Measurements from ENCODE around the gene CAMK2D.
A peak's percentile ranks its signal among the peaks of the same experiment; 100 is the strongest.

The CAMK2D gene

GRCh38 chr4:113550510-113550909 lies 211.0 kb downstream of the CAMK2D start:
- no peaks in the 10 kb centered on the region for H3K9me3 ChIP-seq (ENCODE audit: insufficient read depth, low read length, severe bottlenecking)
- DNase-seq = no peak
- H3K27ac ChIP-seq (ENCODE audit: low read length) = no peak overlapping the region
- TF ChIP-seq, protein P1, sequence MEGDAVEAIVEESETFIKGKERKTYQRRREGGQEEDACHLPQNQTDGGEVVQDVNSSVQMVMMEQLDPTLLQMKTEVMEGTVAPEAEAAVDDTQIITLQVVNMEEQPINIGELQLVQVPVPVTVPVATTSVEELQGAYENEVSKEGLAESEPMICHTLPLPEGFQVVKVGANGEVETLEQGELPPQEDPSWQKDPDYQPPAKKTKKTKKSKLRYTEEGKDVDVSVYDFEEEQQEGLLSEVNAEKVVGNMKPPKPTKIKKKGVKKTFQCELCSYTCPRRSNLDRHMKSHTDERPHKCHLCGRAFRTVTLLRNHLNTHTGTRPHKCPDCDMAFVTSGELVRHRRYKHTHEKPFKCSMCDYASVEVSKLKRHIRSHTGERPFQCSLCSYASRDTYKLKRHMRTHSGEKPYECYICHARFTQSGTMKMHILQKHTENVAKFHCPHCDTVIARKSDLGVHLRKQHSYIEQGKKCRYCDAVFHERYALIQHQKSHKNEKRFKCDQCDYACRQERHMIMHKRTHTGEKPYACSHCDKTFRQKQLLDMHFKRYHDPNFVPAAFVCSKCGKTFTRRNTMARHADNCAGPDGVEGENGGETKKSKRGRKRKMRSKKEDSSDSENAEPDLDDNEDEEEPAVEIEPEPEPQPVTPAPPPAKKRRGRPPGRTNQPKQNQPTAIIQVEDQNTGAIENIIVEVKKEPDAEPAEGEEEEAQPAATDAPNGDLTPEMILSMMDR (IDR thresholded peaks at IDR 0.05; ENCODE audit: borderline replicate concordance, extremely low read depth, low read length, poor library complexity, severe bottlenecking) = no peak
- no peak overlapping the region for H2AFZ ChIP-seq (ENCODE audit: low read depth, low read length)
- H3K9ac ChIP-seq (ENCODE audit: low read depth, low read length) = no peak overlapping the region
- H4K20me1 ChIP-seq (ENCODE audit: insufficient read depth, low read length) = no peaks in the 10 kb centered on the region
- no peaks in the 10 kb centered on the region for H3K36me3 ChIP-seq (ENCODE audit: insufficient read depth, low read length)
- no peak overlapping the region for H3K4me2 ChIP-seq (ENCODE audit: insufficient read depth, low read length)
- peaks cover 9% of the 10 kb centered on the region for H3K4me1 ChIP-seq (ENCODE audit: insufficient read depth, low read length)
- no peak overlapping the region for H3K4me3 ChIP-seq (ENCODE audit: low read depth in 1 of 2, low read length in 2 of 2)
- H3K79me2 ChIP-seq (ENCODE audit: insufficient read depth, low read length) = no peaks in the 10 kb centered on the region
- ATAC-seq (ENCODE audit: insufficient read depth, low read depth) = no peak
- no peaks in the 10 kb centered on the region for H3K27me3 ChIP-seq (ENCODE audit: insufficient read depth, low read length, poor library complexity)

DNA sequence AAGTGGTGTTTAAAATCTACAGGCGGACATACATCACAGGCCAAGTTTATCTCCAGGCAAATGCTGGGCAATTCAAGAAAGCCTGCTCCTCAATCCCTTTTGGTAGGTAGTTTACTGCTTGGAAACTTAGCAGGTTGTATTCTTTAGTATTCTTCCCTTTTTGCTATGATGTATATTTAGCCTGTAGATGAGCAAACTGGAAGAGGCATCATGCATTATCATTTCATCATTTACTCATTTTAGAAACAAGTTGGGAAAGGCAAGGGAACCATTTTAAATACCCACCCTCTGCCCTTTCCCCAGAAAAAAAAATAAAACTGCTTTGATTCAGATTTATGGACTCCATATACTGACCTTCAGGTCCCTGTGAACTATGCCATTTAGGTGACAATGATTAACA lies 213.2 kb downstream of the CAMK2D start:
- no peaks in the 10 kb centered on the region for H4K20me1 ChIP-seq (ENCODE audit: insufficient read depth, low read length)
- no peak overlapping the region for H3K4me2 ChIP-seq (ENCODE audit: insufficient read depth, low read length)
- no peak overlapping the region for H3K4me3 ChIP-seq (ENCODE audit: low read depth in 1 of 2, low read length in 2 of 2)
- H3K9ac ChIP-seq (ENCODE audit: low read depth, low read length) = no peak overlapping the region
- peaks cover 9% of the 10 kb centered on the region for H3K4me1 ChIP-seq (ENCODE audit: insufficient read depth, low read length)
- H3K9me3 ChIP-seq (ENCODE audit: insufficient read depth, low read length, severe bottlenecking) = no peaks in the 10 kb centered on the region
- no peak for TF ChIP-seq EZH2 (IDR thresholded peaks at IDR 0.05; ENCODE audit: borderline replicate concordance, low read depth, low read length, severe bottlenecking)
- ATAC-seq (ENCODE audit: insufficient read depth, low read depth) (no peak), DNase-seq (no peak)
- no peaks in the 10 kb centered on the region for H3K36me3 ChIP-seq (ENCODE audit: insufficient read depth, low read length)
- no peaks in the 10 kb centered on the region for H3K79me2 ChIP-seq (ENCODE audit: insufficient read depth, low read length)
- H2AFZ ChIP-seq (ENCODE audit: low read depth, low read length) = no peak overlapping the region
- no peak overlapping the region for H3K27ac ChIP-seq (ENCODE audit: low read length)
- H3K27me3 ChIP-seq (ENCODE audit: insufficient read depth, low read length, poor library complexity) = no peaks in the 10 kb centered on the region

- no peaks in the 10 kb centered on the region for H3K9me3 ChIP-seq (ENCODE audit: insufficient read depth, low read length, severe bottlenecking)
- H3K27ac ChIP-seq (ENCODE audit: low read length) = no peak overlapping the region
- ATAC-seq (ENCODE audit: insufficient read depth, low read depth) = peak; percentile 100
- DNase-seq = peak; percentile 89
- no peak overlapping the region for H2AFZ ChIP-seq (ENCODE audit: low read depth, low read length)
- H3K4me3 ChIP-seq (ENCODE audit: low read depth in 1 of 2, low read length in 2 of 2) = no peak overlapping the region
- no peaks in the 10 kb centered on the region for H3K27me3 ChIP-seq (ENCODE audit: insufficient read depth, low read length, poor library complexity)
- no peak overlapping the region for H3K9ac ChIP-seq (ENCODE audit: low read depth, low read length)
- no peak for TF ChIP-seq EZH2 (IDR thresholded peaks at IDR 0.05; ENCODE audit: borderline replicate concordance, low read depth, low read length, severe bottlenecking)
- TF ChIP-seq, protein P1 (IDR thresholded peaks at IDR 0.05; ENCODE audit: borderline replicate concordance, extremely low read depth, low read length, poor library complexity, severe bottlenecking) = peak; percentile 100
- H3K36me3 ChIP-seq (ENCODE audit: insufficient read depth, low read length) = no peaks in the 10 kb centered on the region
- H4K20me1 ChIP-seq (ENCODE audit: insufficient read depth, low read length) = no peaks in the 10 kb centered on the region
- no peaks in the 10 kb centered on the region for H3K79me2 ChIP-seq (ENCODE audit: insufficient read depth, low read length)
- H3K4me1 ChIP-seq (ENCODE audit: insufficient read depth, low read length) = peaks cover 9% of the 10 kb centered on the region
- H3K4me2 ChIP-seq (ENCODE audit: insufficient read depth, low read length) = no peak overlapping the region; the same call in 1 of the 2 replicates
Measured at GRCh38 chr4:113547487-113548042, 214.0 kb downstream of the CAMK2D start.

DNA sequence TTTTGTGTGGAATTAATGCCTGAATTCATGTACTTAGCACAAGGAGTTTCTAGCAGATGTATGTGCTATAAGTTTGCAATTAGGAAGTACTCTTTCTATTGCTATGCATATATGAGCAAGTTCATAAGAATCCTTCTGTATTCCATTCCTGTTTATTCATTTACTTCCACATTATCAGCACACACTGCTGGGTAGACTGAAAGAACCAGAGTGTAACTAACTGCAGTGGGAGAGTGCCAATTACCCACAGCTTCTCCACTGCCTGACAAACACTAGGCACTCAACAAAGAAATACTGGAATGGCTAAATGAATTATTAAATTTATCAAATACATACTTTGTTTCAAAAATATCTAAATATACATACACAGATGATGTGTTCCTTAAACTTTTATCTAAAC lies 219.6 kb downstream of the CAMK2D start:
- ATAC-seq (ENCODE audit: insufficient read depth, low read depth) (no peak), DNase-seq (no peak)
- Histone ChIP-seq H3K27ac (ENCODE audit: low read length) (no peak overlapping the region), H4K20me1 (ENCODE audit: insufficient read depth, low read length) (no peaks in the 10 kb centered on the region), H2AFZ (ENCODE audit: low read depth, low read length) (no peak overlapping the region), H3K4me2 (ENCODE audit: insufficient read depth, low read length) (no peak overlapping the region), H3K9me3 (ENCODE audit: insufficient read depth, low read length, severe bottlenecking) (no peaks in the 10 kb centered on the region), H3K9ac (ENCODE audit: low read depth, low read length) (no peak overlapping the region), H3K27me3 (ENCODE audit: insufficient read depth, low read length, poor library complexity) (no peaks in the 10 kb centered on the region), H3K4me3 (ENCODE audit: low read depth in 1 of 2, low read length in 2 of 2) (no peak overlapping the region), H3K79me2 (ENCODE audit: insufficient read depth, low read length) (no peaks in the 10 kb centered on the region), H3K4me1 (ENCODE audit: insufficient read depth, low read length) (no peaks in the 10 kb centered on the region), H3K36me3 (ENCODE audit: insufficient read depth, low read length) (no peaks in the 10 kb centered on the region)
- TF ChIP-seq, protein P1 (IDR thresholded peaks at IDR 0.05; ENCODE audit: borderline replicate concordance, extremely low read depth, low read length, poor library complexity, severe bottlenecking) = no peak
- no peak for TF ChIP-seq EZH2 (IDR thresholded peaks at IDR 0.05; ENCODE audit: borderline replicate concordance, low read depth, low read length, severe bottlenecking)

Data from DND-41 (cell line).